Activated CD4-positive, alpha-beta T cell treated with anti-CD3 and anti-CD28 coated beads, Interleukin-2, amount 50 U/mL, for 1 hour (primary cell): ENCODE results near the gene ALB.

Experiments used
- DNase-seq: peaks from one replicate; pipeline ENCODE4 v3.0.0-alpha.2; 2020

Gene ALB

GRCh38 chr4:73409012-73409862 is 5.2 kb downstream of the ALB start:
- no peak for DNase-seq

- no peak for DNase-seq
Measured at GRCh38 chr4:73409978-73410548, 6.0 kb downstream of the ALB start.

- DNase-seq, result no peak
Measured at GRCh38 chr4:73410916-73411730, 7.0 kb downstream of the ALB start.

GRCh38 chr4:73411731-73412414 is 7.8 kb downstream of the ALB start:
- no peak for DNase-seq

- DNase-seq, result no peak
Measured at GRCh38 chr4:73413294-73413755, 9.2 kb downstream of the ALB start.

- no peak for DNase-seq
Measured at GRCh38 chr4:73414936-73415271, 10.8 kb downstream of the ALB start.

- no peak for DNase-seq
Measured at GRCh38 chr4:73415807-73416238, 11.7 kb downstream of the ALB start.

- no peak for DNase-seq
Measured at GRCh38 chr4:73416423-73417087, 12.5 kb downstream of the ALB start.

- no peak for DNase-seq
Measured at GRCh38 chr4:73417342-73417741, 13.3 kb downstream of the ALB start.

- DNase-seq, result no peak
Measured at GRCh38 chr4:73417973-73418372, 13.9 kb downstream of the ALB start.

GRCh38 chr4:73418677-73419076 is 14.6 kb downstream of the ALB start:
- no peak for DNase-seq

GRCh38 chr4:73419106-73420038 is 15.3 kb downstream of the ALB start:
- DNase-seq, result no peak

GRCh38 chr4:73420615-73421014 is 16.5 kb downstream of the ALB start:
- DNase-seq, result no peak

GRCh38 chr4:73421708-73422457 is 17.8 kb downstream of the ALB start:
- DNase-seq, result no peak

- DNase-seq, result no peak
Measured at GRCh38 chr4:73422458-73422752, 18.3 kb downstream of the ALB start.

GRCh38 chr4:73423184-73423583 is 19.1 kb downstream of the ALB start:
- no peak for DNase-seq

- no peak for DNase-seq
Measured at GRCh38 chr4:73426666-73427065, 22.6 kb downstream of the ALB start.

GRCh38 chr4:73429118-73429517 is 25.0 kb downstream of the ALB start:
- DNase-seq, result no peak

GRCh38 chr4:73429826-73430587 is 25.9 kb downstream of the ALB start:
- no peak for DNase-seq

GRCh38 chr4:73431813-73432168 is 27.7 kb downstream of the ALB start:
- no peak for DNase-seq
